Breast epithelium (tissue), 4 donors: ENCODE measurements around the gene HIPK3. TPM values are rescaled to one million over a fixed set of nuclear protein-coding genes. Genes with fewer than 3 reads are reported as not detected.

Experiments
- DNase-seq, 2 donors: peaks; one replicate each; pipeline ENCODE4 v3.0.0-alpha.2; 2019; ENCODE audit warnings: low spot score in 2 of 2
- H3K27ac ChIP-seq, 2 donors: fragments of 200-600 bp; sonication (generic) in 1 of 2; one replicate each; pipeline ENCODE4 v1.5.1; 2016 to 2019; ENCODE audit warnings: mild to moderate bottlenecking in 1 of 2
- H3K27me3 ChIP-seq, 2 donors: fragments of 200-600 bp; sonication (generic) in 1 of 2; one replicate each; pipeline versions ENCODE4 v1.5.1 to v1.6.0; 2017 to 2019; ENCODE audit warnings: control low read depth in 1 of 2, mild to moderate bottlenecking in 1 of 2
- H3K36me3 ChIP-seq: fragments of 200-600 bp; one replicate; pipeline ENCODE4 v1.5.1; 2019
- H3K4me1 ChIP-seq, 2 donors: fragments of 200-600 bp; sonication (generic); one replicate each; pipeline ENCODE4 v1.5.1; 2016 to 2019; ENCODE audit warnings: control low read depth in 1 of 2
- H3K4me3 ChIP-seq, 3 donors: fragments of 200-600 bp; sonication (generic); 1 replicate in 2 of 3; 2 replicates in 1 of 3; pipeline ENCODE4 v1.5.1; 2016 to 2019; ENCODE audit warnings: mild to moderate bottlenecking in 3 of 3, moderate library complexity in 2 of 3
- H3K9me3 ChIP-seq, 2 donors: fragments of 200-600 bp; sonication (generic) in 1 of 2; one replicate each; pipeline ENCODE4 v1.5.1; 2016 to 2019; ENCODE audit warnings: control low read depth in 1 of 2
- CTCF ChIP-seq, 3 donors: fragments of 450-650 bp; IDR thresholded peaks; one replicate each; pipeline ENCODE4 v1.5.1; 2016 to 2017; ENCODE audit warnings: antibody characterized with exemption in 3 of 3, mild to moderate bottlenecking in 3 of 3, moderate library complexity in 3 of 3
- POLR2A ChIP-seq: fragments of 450-650 bp; IDR thresholded peaks from one replicate; pipeline ENCODE4 v1.6.1; 2016; ENCODE audit warnings: antibody characterized with exemption, mild to moderate bottlenecking, moderate library complexity
- POLR2AphosphoS5 ChIP-seq, 3 donors: sonication (generic); formaldehyde crosslinking; IDR thresholded peaks; one replicate each; pipeline ENCODE4 v1.6.1; 2017; ENCODE audit warnings: antibody characterized with exemption in 3 of 3
- intact Hi-C: fragments of 100-400 bp; cut with DNase I; formaldehyde crosslinking; loops from one replicate; pipeline ENCODE4 v1.15.1; 2023; ENCODE audit warnings: low total_unique reads
- total RNA-seq, 3 donors: library from RNA; depleted of rRNA; stranded (reverse); fragments of >200 nt; gene quantifications; one replicate each; pipeline ENCODE4 v1.1.0, GENCODE V29; 2016

Gene HIPK3
- total RNA-seq, 3 donors from 2014 or later, result 200 to 223 (median 202) TPM

GRCh38 chr11:33405834-33406602 lies 148.8 kb downstream of the HIPK3 start:
- TF ChIP-seq CTCF (IDR thresholded peaks at IDR 0.05) (no peak), POLR2AphosphoS5 (IDR thresholded peaks at IDR 0.05) (no peak), POLR2A (no peak)
- Histone ChIP-seq H3K36me3 (no peaks in the 10 kb centered on the region), H3K27ac (no peak overlapping the region), H3K27me3 (no peaks in the 10 kb centered on the region), H3K4me3 (no peak overlapping the region), H3K4me1 (no peaks in the 10 kb centered on the region), H3K9me3 (no peaks in the 10 kb centered on the region)
- DNase-seq, result no peak
- intact Hi-C loops, result loop anchor here (5.0 kb wide), 1 partner anchor 1436 kb away; no protein-coding TSS in a partner anchor

Other genes starting within 250 kb of the HIPK3 start
- under 1 TPM; 0.59 to 0.98 (median 0.64) TPM for gene DEPDC7, start 241.5 kb upstream of the HIPK3 start, total RNA-seq
- 10 to 100 TPM; 19.8 to 34.7 (median 29.0) TPM for gene TCP11L1, start 217.8 kb upstream of the HIPK3 start, total RNA-seq
- 10 to 100 TPM in 2 of 3 donors, 1 to 10 TPM in 1; 9.0 to 33.4 (median 15.7) TPM for gene CSTF3, start 95.9 kb upstream of the HIPK3 start, total RNA-seq
- 1 to 10 TPM in 2 of 3 donors, under 1 TPM in 1; under 0.01 to 1.3 (median 1.0) TPM for gene KIAA1549L, start 118.7 kb downstream of the HIPK3 start, total RNA-seq